Activated T-helper 2 cell treated with anti-CD3 and anti-CD28 coated beads, Interferon-gamma antibody, Interleukin-2, Interleukin-4, amounts not matched to agents 10 μg/mL and 5 μg/mL and 100 μg/mL, durations not matched to agents 14 hours and 24 hours and 36 hours (primary cell): ENCODE results near the gene ZC3H7B. TPM values are rescaled to one million over a fixed set of nuclear protein-coding genes. Genes with fewer than 3 reads are reported as not detected.

Source experiments
- DNase-seq: peaks from one replicate; pipeline ENCODE4 v3.0.0; 2021; ENCODE audit warnings: low spot score
- H3K27ac Mint-ChIP-seq: one replicate; pipeline ENCODE4 v1.8.0; 2021; ENCODE audit warnings: mixed read lengths
- H3K27me3 Mint-ChIP-seq: one replicate; pipeline ENCODE4 v1.8.0; 2021; ENCODE audit warnings: low read depth, mixed read lengths
- H3K36me3 Mint-ChIP-seq: one replicate; pipeline ENCODE4 v1.8.0; 2021; ENCODE audit warnings: low read depth, mixed read lengths
- H3K4me1 Mint-ChIP-seq: one replicate; pipeline ENCODE4 v1.8.0; 2021; ENCODE audit warnings: low read depth, mixed read lengths
- H3K4me3 Mint-ChIP-seq: one replicate; pipeline ENCODE4 v1.8.0; 2021; ENCODE audit warnings: low read depth, mild to moderate bottlenecking, moderate library complexity, mixed read lengths
- H3K9me3 Mint-ChIP-seq: one replicate; pipeline ENCODE4 v1.8.0; 2021; ENCODE audit warnings: mixed read lengths
- intact Hi-C: fragments of 100-400 bp; cut with micrococcal nuclease; formaldehyde crosslinking; loops from one replicate; pipeline ENCODE4 v1.15.1; 2023
- total RNA-seq: library from RNA; stranded (reverse); gene quantifications from 2 replicates; pipeline ENCODE4 v1.2.3, GENCODE V29; 2022

ZC3H7B gene
- total RNA-seq, 1 donor from 2014 or later, result 66.0 TPM

GRCh38 chr22:41314821-41315220, 13.5 kb downstream of the ZC3H7B start:
- intact Hi-C loops, result no loop called here
- Mint-ChIP-seq H3K4me3 (no peak overlapping the region), H3K27ac (no peak overlapping the region), H3K9me3 (no peaks in the 10 kb centered on the region), H3K36me3 (peaks cover 10% of the 10 kb centered on the region), H3K4me1 (peaks cover 13% of the 10 kb centered on the region), H3K27me3 (no peaks in the 10 kb centered on the region)
- no peak for DNase-seq

- Mint-ChIP-seq H3K4me3 (no peak overlapping the region), H3K4me1 (peaks cover 13% of the 10 kb centered on the region), H3K9me3 (no peaks in the 10 kb centered on the region), H3K27ac (no peak overlapping the region), H3K36me3 (peaks cover 12% of the 10 kb centered on the region), H3K27me3 (no peaks in the 10 kb centered on the region)
- intact Hi-C loops, result no loop called here
- no peak for DNase-seq
Measured at GRCh38 chr22:41315586-41315985, 14.3 kb downstream of the ZC3H7B start.

GRCh38 chr22:41320416-41321240, 19.3 kb downstream of the ZC3H7B start:
- Mint-ChIP-seq H3K36me3 (peaks cover 38% of the 10 kb centered on the region), H3K27ac (no peak overlapping the region), H3K9me3 (no peaks in the 10 kb centered on the region), H3K4me1 (peaks cover 4% of the 10 kb centered on the region), H3K27me3 (no peaks in the 10 kb centered on the region), H3K4me3 (no peak overlapping the region)
- intact Hi-C loops, result no loop called here
- DNase-seq, result no peak

- intact Hi-C loops, result no loop called here
- H3K9me3 Mint-ChIP-seq, result no peaks in the 10 kb centered on the region
- no peak for DNase-seq
- peaks cover 64% of the 10 kb centered on the region for H3K36me3 Mint-ChIP-seq
- H3K4me1 Mint-ChIP-seq, result no peaks in the 10 kb centered on the region
- no peaks in the 10 kb centered on the region for H3K27me3 Mint-ChIP-seq
- H3K27ac Mint-ChIP-seq, result no peak overlapping the region
- no peak overlapping the region for H3K4me3 Mint-ChIP-seq
Measured at GRCh38 chr22:41324821-41325528, 23.6 kb downstream of the ZC3H7B start.

- Mint-ChIP-seq H3K36me3 (peaks cover 63% of the 10 kb centered on the region), H3K9me3 (no peaks in the 10 kb centered on the region), H3K4me3 (no peak overlapping the region), H3K27ac (no peak overlapping the region), H3K27me3 (no peaks in the 10 kb centered on the region), H3K4me1 (no peaks in the 10 kb centered on the region)
- no peak for DNase-seq
- intact Hi-C loops, result no loop called here
Measured at GRCh38 chr22:41327124-41327523, 25.8 kb downstream of the ZC3H7B start.

- peaks cover 61% of the 10 kb centered on the region for H3K36me3 Mint-ChIP-seq
- H3K4me3 Mint-ChIP-seq, result no peak overlapping the region
- intact Hi-C loops, result no loop called here
- no peaks in the 10 kb centered on the region for H3K4me1 Mint-ChIP-seq
- H3K9me3 Mint-ChIP-seq, result no peaks in the 10 kb centered on the region
- no peaks in the 10 kb centered on the region for H3K27me3 Mint-ChIP-seq
- no peak for DNase-seq
- H3K27ac Mint-ChIP-seq, result no peak overlapping the region
Measured at GRCh38 chr22:41330169-41330568, 28.8 kb downstream of the ZC3H7B start.

GRCh38 chr22:41332217-41332939, 31.1 kb downstream of the ZC3H7B start:
- H3K36me3 Mint-ChIP-seq, result peaks cover 48% of the 10 kb centered on the region
- peaks cover 2% of the 10 kb centered on the region for H3K4me1 Mint-ChIP-seq
- intact Hi-C loops, result no loop called here
- no peak overlapping the region for H3K27ac Mint-ChIP-seq
- no peak overlapping the region for H3K4me3 Mint-ChIP-seq
- no peak for DNase-seq
- no peaks in the 10 kb centered on the region for H3K27me3 Mint-ChIP-seq
- H3K9me3 Mint-ChIP-seq, result no peaks in the 10 kb centered on the region

- DNase-seq, result no peak
- Mint-ChIP-seq H3K4me3 (no peak overlapping the region), H3K36me3 (peaks cover 39% of the 10 kb centered on the region), H3K4me1 (peaks cover 2% of the 10 kb centered on the region), H3K9me3 (no peaks in the 10 kb centered on the region), H3K27ac (no peak overlapping the region), H3K27me3 (no peaks in the 10 kb centered on the region)
- intact Hi-C loops, result no loop called here
Measured at GRCh38 chr22:41333806-41334205, 32.5 kb downstream of the ZC3H7B start.

GRCh38 chr22:41334215-41334614, 32.9 kb downstream of the ZC3H7B start:
- Mint-ChIP-seq H3K27ac (no peak overlapping the region), H3K9me3 (no peaks in the 10 kb centered on the region)
- intact Hi-C loops, result no loop called here

GRCh38 chr22:41334951-41335635, 33.8 kb downstream of the ZC3H7B start:
- Mint-ChIP-seq H3K36me3 (peaks cover 41% of the 10 kb centered on the region), H3K27me3 (no peaks in the 10 kb centered on the region), H3K4me3 (no peak overlapping the region), H3K4me1 (peaks cover 2% of the 10 kb centered on the region), H3K9me3 (no peaks in the 10 kb centered on the region), H3K27ac (peak overlapping the region; percentile 29)
- DNase-seq, result no peak
- intact Hi-C loops, result no loop called here

More at GRCh38 chr22:41334215-41334614, 32.9 kb downstream of the ZC3H7B start:
- Mint-ChIP-seq H3K4me3 (no peak overlapping the region), H3K4me1 (peaks cover 2% of the 10 kb centered on the region), H3K36me3 (peaks cover 42% of the 10 kb centered on the region), H3K27me3 (no peaks in the 10 kb centered on the region)
- no peak for DNase-seq

- intact Hi-C loops, result no loop called here
- Mint-ChIP-seq H3K27me3 (no peaks in the 10 kb centered on the region), H3K36me3 (peaks cover 39% of the 10 kb centered on the region), H3K9me3 (no peaks in the 10 kb centered on the region), H3K27ac (no peak overlapping the region), H3K4me1 (peaks cover 2% of the 10 kb centered on the region), H3K4me3 (no peak overlapping the region)
- no peak for DNase-seq
Measured at GRCh38 chr22:41338614-41339212, 37.4 kb downstream of the ZC3H7B start.

GRCh38 chr22:41339823-41340222, 38.5 kb downstream of the ZC3H7B start:
- no peaks in the 10 kb centered on the region for H3K9me3 Mint-ChIP-seq
- intact Hi-C loops, result no loop called here

More at GRCh38 chr22:41339823-41340222, 38.5 kb downstream of the ZC3H7B start:
- Mint-ChIP-seq H3K27me3 (no peaks in the 10 kb centered on the region), H3K27ac (no peak overlapping the region), H3K36me3 (peaks cover 45% of the 10 kb centered on the region), H3K4me3 (no peak overlapping the region), H3K4me1 (peaks cover 2% of the 10 kb centered on the region)
- DNase-seq, result no peak
